ENCODE measurements around the gene PPP1R12A. TPM values are rescaled to one million over a fixed set of nuclear protein-coding genes. Genes with fewer than 3 reads are reported as not detected.

PPP1R12A gene
- total RNA-seq, 2 experiments from 2014 or later: 65.6 to 76.4 TPM

DNA sequence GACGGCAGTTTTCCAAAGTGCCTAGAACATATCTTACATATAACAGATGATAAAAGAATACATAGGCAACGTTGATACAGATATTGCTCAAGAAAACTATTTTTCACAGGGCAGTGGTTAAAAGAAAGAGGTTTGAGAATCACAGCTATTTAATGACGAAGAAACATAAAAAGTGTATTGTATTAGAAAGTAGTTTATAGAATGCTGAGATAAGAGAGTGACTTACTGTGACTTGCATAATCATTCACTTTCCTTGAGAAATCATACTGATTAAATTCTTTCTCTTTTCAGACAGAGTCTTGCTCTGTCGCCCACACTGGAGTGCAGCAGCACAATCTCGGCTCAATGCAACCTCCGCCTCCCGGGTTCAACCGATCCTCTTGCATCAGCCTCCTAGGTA is 57.7 kb downstream of the PPP1R12A start:
- H3K9me3 ChIP-seq (ENCODE audit: control insufficient read depth in 1 of 2, insufficient read depth in 1 of 2, low read length in 2 of 2): no peaks in the 10 kb centered on the region
- intact Hi-C loops (cut with DNase I, micrococcal nuclease): no loop called here
- no peak overlapping the region for H3K27ac Mint-ChIP-seq
- DNase-seq (no peak), ATAC-seq (ENCODE audit: poor library complexity) (no peak)
- H3K4me1 ChIP-seq (ENCODE audit: insufficient read depth, low read length): peaks cover 8% of the 10 kb centered on the region
- H3K36me3 Mint-ChIP-seq (ENCODE audit: low read depth): peaks cover 44% of the 10 kb centered on the region
- H3K27ac ChIP-seq (ENCODE audit: low read depth in 1 of 2, low read length in 2 of 2): no peak overlapping the region
- H3K4me3 Mint-ChIP-seq: no peak overlapping the region
- H3K9me3 Mint-ChIP-seq: no peaks in the 10 kb centered on the region
- peaks cover 1% of the 10 kb centered on the region for H3K36me3 ChIP-seq (ENCODE audit: insufficient read depth, low read length)
- TF ChIP-seq, protein P1, sequence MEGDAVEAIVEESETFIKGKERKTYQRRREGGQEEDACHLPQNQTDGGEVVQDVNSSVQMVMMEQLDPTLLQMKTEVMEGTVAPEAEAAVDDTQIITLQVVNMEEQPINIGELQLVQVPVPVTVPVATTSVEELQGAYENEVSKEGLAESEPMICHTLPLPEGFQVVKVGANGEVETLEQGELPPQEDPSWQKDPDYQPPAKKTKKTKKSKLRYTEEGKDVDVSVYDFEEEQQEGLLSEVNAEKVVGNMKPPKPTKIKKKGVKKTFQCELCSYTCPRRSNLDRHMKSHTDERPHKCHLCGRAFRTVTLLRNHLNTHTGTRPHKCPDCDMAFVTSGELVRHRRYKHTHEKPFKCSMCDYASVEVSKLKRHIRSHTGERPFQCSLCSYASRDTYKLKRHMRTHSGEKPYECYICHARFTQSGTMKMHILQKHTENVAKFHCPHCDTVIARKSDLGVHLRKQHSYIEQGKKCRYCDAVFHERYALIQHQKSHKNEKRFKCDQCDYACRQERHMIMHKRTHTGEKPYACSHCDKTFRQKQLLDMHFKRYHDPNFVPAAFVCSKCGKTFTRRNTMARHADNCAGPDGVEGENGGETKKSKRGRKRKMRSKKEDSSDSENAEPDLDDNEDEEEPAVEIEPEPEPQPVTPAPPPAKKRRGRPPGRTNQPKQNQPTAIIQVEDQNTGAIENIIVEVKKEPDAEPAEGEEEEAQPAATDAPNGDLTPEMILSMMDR (IDR thresholded peaks at IDR 0.05): no peak
- ChIA-PET POLR2A (interaction anchor here (2.4 kb wide), 1 partner anchor 57 kb away, joined by 9 read pairs; no protein-coding TSS in a partner anchor), CTCF (no interaction called here)
- H3K27me3 Mint-ChIP-seq: no peaks in the 10 kb centered on the region
- no peak overlapping the region for H3K4me3 ChIP-seq (ENCODE audit: low read length)
- peaks cover 90% of the 10 kb centered on the region for H3K4me1 Mint-ChIP-seq (ENCODE audit: low read depth)
- no peaks in the 10 kb centered on the region for H3K27me3 ChIP-seq (ENCODE audit: control insufficient read depth in 1 of 2, insufficient read depth in 2 of 2, low read length in 2 of 2)

DNA sequence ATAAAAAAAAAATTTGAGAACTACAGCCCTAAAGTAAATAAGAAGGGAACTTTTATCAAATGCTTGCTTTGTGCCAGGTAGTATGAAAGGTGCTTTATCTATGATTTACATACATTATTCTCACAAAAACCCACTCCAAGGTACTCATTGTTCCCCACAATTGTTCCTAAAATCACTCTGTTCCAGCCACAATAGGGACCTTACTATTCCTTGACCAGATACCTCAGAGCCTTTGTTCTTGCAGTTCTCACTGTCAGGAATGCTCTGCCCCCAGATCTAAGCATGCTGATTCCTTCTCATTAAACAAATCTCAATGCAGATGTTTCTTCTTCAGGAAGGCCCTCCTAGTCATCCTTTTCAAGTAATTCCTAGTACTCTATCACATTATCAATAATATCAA is 60.2 kb downstream of the PPP1R12A start:
- H3K9me3 Mint-ChIP-seq: no peaks in the 10 kb centered on the region
- intact Hi-C loops (cut with DNase I, micrococcal nuclease): no loop called here

DNA sequence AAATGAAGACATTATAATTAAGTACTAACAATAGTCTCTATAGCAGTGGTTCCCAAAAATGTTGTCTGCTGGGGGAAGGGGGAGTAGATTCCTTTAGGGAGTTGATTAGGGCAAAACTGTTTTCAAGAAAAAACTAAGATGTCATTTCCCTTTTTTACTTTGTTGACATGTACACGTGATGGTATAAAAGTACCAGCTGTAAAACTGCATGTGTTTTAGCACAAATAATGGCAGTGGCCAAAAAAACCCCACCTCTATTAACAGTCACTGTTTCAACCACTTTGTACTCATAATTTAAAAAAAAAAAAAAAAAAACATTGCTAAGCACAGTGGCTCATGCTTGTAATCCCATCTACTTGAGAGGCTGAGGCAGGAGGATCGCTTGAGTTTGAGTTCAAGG is 61.7 kb downstream of the PPP1R12A start:
- Histone ChIP-seq H3K27me3 (ENCODE audit: control insufficient read depth in 1 of 2, insufficient read depth in 2 of 2, low read length in 2 of 2) (no peaks in the 10 kb centered on the region), H3K4me1 (ENCODE audit: insufficient read depth, low read length) (no peaks in the 10 kb centered on the region), H3K4me3 (ENCODE audit: low read length) (no peak overlapping the region), H3K36me3 (ENCODE audit: insufficient read depth, low read length) (peaks cover 32% of the 10 kb centered on the region), H3K9me3 (ENCODE audit: control insufficient read depth in 1 of 2, insufficient read depth in 1 of 2, low read length in 2 of 2) (no peaks in the 10 kb centered on the region), H3K27ac (ENCODE audit: low read depth in 1 of 2, low read length in 2 of 2) (no peak overlapping the region)
- Mint-ChIP-seq H3K4me1 (ENCODE audit: low read depth) (peaks cover 81% of the 10 kb centered on the region), H3K27me3 (no peaks in the 10 kb centered on the region), H3K27ac (no peak overlapping the region), H3K4me3 (no peak overlapping the region), H3K36me3 (ENCODE audit: low read depth) (peaks cover 78% of the 10 kb centered on the region), H3K9me3 (no peaks in the 10 kb centered on the region)
- no peak for DNase-seq
- TF ChIP-seq, protein P1 (IDR thresholded peaks at IDR 0.05): no peak
- intact Hi-C loops (cut with DNase I, micrococcal nuclease): no loop called here
- ChIA-PET CTCF (no interaction called here), POLR2A (no interaction called here)
- no peak for ATAC-seq (ENCODE audit: poor library complexity)

More for the DNA sequence above, 60.2 kb downstream of the PPP1R12A start:
- Histone ChIP-seq H3K9me3 (ENCODE audit: control insufficient read depth in 1 of 2, insufficient read depth in 1 of 2, low read length in 2 of 2) (no peaks in the 10 kb centered on the region), H3K4me1 (ENCODE audit: insufficient read depth, low read length) (no peaks in the 10 kb centered on the region), H3K4me3 (ENCODE audit: low read length) (no peak overlapping the region), H3K36me3 (ENCODE audit: insufficient read depth, low read length) (peaks cover 21% of the 10 kb centered on the region), H3K27me3 (ENCODE audit: control insufficient read depth in 1 of 2, insufficient read depth in 2 of 2, low read length in 2 of 2) (no peaks in the 10 kb centered on the region), H3K27ac (ENCODE audit: low read depth in 1 of 2, low read length in 2 of 2) (no peak overlapping the region)
- no peaks in the 10 kb centered on the region for H3K27me3 Mint-ChIP-seq
- H3K27ac Mint-ChIP-seq: no peak overlapping the region
- POLR2A ChIA-PET: no interaction called here
- ATAC-seq (ENCODE audit: poor library complexity): no peak
- no peak overlapping the region for H3K4me3 Mint-ChIP-seq
- no peak for DNase-seq
- H3K4me1 Mint-ChIP-seq (ENCODE audit: low read depth): peaks cover 80% of the 10 kb centered on the region
- TF ChIP-seq, protein P1 (IDR thresholded peaks at IDR 0.05): no peak
- peaks cover 67% of the 10 kb centered on the region for H3K36me3 Mint-ChIP-seq (ENCODE audit: low read depth)
- CTCF ChIA-PET: no interaction called here

All from CD4-positive, alpha-beta T cell (primary cell).